T-helper 17 cell (primary cell): Measurements from ENCODE around the gene HCST. TPM values are rescaled to one million over a fixed set of nuclear protein-coding genes. Genes with fewer than 3 reads are reported as not detected.
A peak's percentile ranks its signal among the peaks of the same experiment; 100 is the strongest.
"Not testable (repeated sequence)": the region's sequence is repeated elsewhere in the genome, so short reads cannot be mapped to it uniquely, and the experiment has no call there.

ENCODE experiments used
- ATAC-seq: fragments of 150-1000 bp; cut with Tn5 transposase; 2 replicates; pipeline ENCODE4 v1.10.0; 2021; ENCODE audit warnings: mild to moderate bottlenecking, moderate library complexity
- DNase-seq, 3 donors: peaks; one replicate each; pipeline versions ENCODE4 v3.0.0 to v3.0.0-alpha.2; 2020 to 2021
- H3K9me3 ChIP-seq: one replicate; pipeline ENCODE4 v1.7.0; 2013; ENCODE audit warnings: low read length, mild to moderate bottlenecking; ENCODE audit not compliant: control insufficient read depth, poor library complexity, severe bottlenecking
- H3K27ac Mint-ChIP-seq: one replicate; pipeline ENCODE4 v1.8.0; 2022; ENCODE audit warnings: mild to moderate bottlenecking, moderate library complexity, mixed read lengths
- H3K27me3 Mint-ChIP-seq: one replicate; pipeline ENCODE4 v1.8.0; 2022; ENCODE audit warnings: mixed read lengths
- H3K36me3 Mint-ChIP-seq: one replicate; pipeline ENCODE4 v1.8.0; 2022; ENCODE audit warnings: low read depth, mixed read lengths
- H3K4me1 Mint-ChIP-seq: one replicate; pipeline ENCODE4 v1.8.0; 2022; ENCODE audit warnings: mild to moderate bottlenecking, mixed read lengths
- H3K4me3 Mint-ChIP-seq: one replicate; pipeline ENCODE4 v1.8.0; 2022; ENCODE audit warnings: mild to moderate bottlenecking, moderate library complexity, mixed read lengths
- total RNA-seq, 4 donors: library from RNA in 2 of 4; stranded (reverse) in 2 of 4; gene quantifications; one replicate each; pipeline ENCODE4 v1.2.3 and lab custom pipeline; 2022 to 2026

HCST gene
- total RNA-seq, 2 donors from 2014 or later = 63.0 to 73.7 TPM

- ATAC-seq (peak; percentile 92), DNase-seq (peak; percentile 72 to 80 (median 74))
- H3K27ac Mint-ChIP-seq = no peak overlapping the region
- H3K4me1 Mint-ChIP-seq = peaks cover 18% of the 10 kb centered on the region
- no peaks in the 10 kb centered on the region for H3K9me3 ChIP-seq
- H3K27me3 Mint-ChIP-seq = peaks cover 50% of the 10 kb centered on the region
- peak overlapping the region; percentile 80 for H3K4me3 Mint-ChIP-seq
- peaks cover 11% of the 10 kb centered on the region for H3K36me3 Mint-ChIP-seq
Observed at GRCh38 chr19:35869327-35870123, 32.8 kb upstream of the HCST start.

- H3K27me3 Mint-ChIP-seq = peaks cover 46% of the 10 kb centered on the region
- H3K4me3 Mint-ChIP-seq = peak overlapping the region; percentile 64
- not testable (repeated sequence) for DNase-seq, H3K27ac Mint-ChIP-seq, ATAC-seq, H3K9me3 ChIP-seq
- H3K36me3 Mint-ChIP-seq = peaks cover 11% of the 10 kb centered on the region
- peaks cover 18% of the 10 kb centered on the region for H3K4me1 Mint-ChIP-seq
Observed at GRCh38 chr19:35870124-35870736, 32.1 kb upstream of the HCST start.

GRCh38 chr19:35870798-35871197, 31.5 kb upstream of the HCST start:
- peaks cover 18% of the 10 kb centered on the region for H3K4me1 Mint-ChIP-seq
- H3K4me3 Mint-ChIP-seq = no peak overlapping the region
- ATAC-seq = no peak
- no peak for DNase-seq
- no peak overlapping the region for H3K27ac Mint-ChIP-seq
- peaks cover 40% of the 10 kb centered on the region for H3K27me3 Mint-ChIP-seq
- H3K36me3 Mint-ChIP-seq = peaks cover 5% of the 10 kb centered on the region
- no peaks in the 10 kb centered on the region for H3K9me3 ChIP-seq

DNA sequence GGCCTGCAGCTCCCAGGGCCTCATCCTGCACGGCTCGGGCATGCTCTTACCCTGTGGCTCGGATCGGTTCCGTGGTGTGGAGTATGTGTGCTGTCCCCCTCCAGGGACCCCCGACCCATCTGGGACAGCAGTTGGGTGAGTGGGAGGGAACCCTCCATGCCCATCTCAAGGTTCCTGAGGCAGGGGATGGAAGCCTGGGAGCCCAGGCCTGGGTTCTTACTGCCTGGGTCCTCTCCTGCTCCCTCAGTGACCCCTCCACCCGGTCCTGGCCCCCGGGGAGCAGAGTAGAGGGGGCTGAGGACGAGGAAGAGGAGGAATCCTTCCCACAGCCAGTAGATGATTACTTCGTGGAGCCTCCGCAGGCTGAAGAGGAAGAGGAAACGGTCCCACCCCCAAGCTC, 30.7 kb upstream of the HCST start:
- no peaks in the 10 kb centered on the region for H3K9me3 ChIP-seq
- no peak overlapping the region for H3K27ac Mint-ChIP-seq
- peaks cover 9% of the 10 kb centered on the region for H3K36me3 Mint-ChIP-seq
- peaks cover 23% of the 10 kb centered on the region for H3K4me1 Mint-ChIP-seq
- H3K27me3 Mint-ChIP-seq = peaks cover 40% of the 10 kb centered on the region
- H3K4me3 Mint-ChIP-seq = no peak overlapping the region
- DNase-seq (no peak), ATAC-seq (no peak)

DNA sequence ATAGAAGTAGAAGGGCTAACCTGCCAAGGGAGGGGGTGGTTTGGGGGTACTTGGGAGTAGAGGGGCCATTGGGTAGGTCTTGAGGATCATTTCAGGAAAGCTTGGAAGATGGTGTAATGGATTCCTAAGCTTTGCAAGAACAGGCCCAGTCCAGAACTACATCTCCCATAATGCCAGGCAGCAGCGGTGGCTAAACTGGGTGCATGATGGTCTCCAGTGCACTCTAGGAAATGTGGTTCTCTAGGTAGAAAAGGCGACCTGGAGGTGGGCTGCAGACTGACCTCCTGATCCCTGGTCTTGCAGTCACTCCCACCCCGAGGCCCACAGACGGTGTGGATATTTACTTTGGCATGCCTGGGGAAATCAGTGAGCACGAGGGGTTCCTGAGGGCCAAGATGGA, 30.1 kb upstream of the HCST start:
- DNase-seq (no peak), ATAC-seq (no peak)
- no peak overlapping the region for H3K27ac Mint-ChIP-seq
- no peak overlapping the region for H3K4me3 Mint-ChIP-seq
- H3K36me3 Mint-ChIP-seq = peaks cover 9% of the 10 kb centered on the region
- H3K9me3 ChIP-seq = no peaks in the 10 kb centered on the region
- peaks cover 41% of the 10 kb centered on the region for H3K27me3 Mint-ChIP-seq
- H3K4me1 Mint-ChIP-seq = peaks cover 23% of the 10 kb centered on the region

DNA sequence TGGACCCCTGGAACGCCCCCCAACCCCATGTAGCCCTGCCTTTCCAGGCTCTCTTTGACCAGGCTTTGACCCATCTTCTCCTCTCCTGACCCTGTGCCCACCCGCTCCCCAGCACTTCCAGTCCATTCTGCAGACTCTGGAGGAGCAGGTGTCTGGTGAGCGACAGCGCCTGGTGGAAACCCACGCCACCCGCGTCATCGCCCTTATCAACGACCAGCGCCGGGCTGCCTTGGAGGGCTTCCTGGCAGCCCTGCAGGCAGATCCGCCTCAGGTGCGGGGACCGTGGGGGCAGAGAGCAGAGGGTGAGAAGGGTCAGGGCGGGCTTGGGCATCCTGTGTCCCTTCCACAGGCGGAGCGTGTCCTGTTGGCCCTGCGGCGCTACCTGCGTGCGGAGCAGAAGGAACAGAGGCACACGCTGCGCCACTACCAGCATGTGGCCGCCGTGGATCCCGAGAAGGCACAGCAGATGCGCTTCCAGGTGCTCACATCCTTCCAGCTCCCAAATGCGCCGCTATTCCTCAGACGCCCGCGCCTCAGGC, 27.9 kb upstream of the HCST start:
- H3K9me3 ChIP-seq = no peaks in the 10 kb centered on the region
- no peak for DNase-seq
- Mint-ChIP-seq H3K4me3 (no peak overlapping the region), H3K36me3 (peaks cover 9% of the 10 kb centered on the region), H3K27me3 (peaks cover 44% of the 10 kb centered on the region), H3K27ac (no peak overlapping the region), H3K4me1 (peaks cover 21% of the 10 kb centered on the region)
- no peak for ATAC-seq

- DNase-seq (no peak), ATAC-seq (no peak)
- Mint-ChIP-seq H3K4me3 (no peak overlapping the region), H3K27ac (no peak overlapping the region), H3K4me1 (peaks cover 20% of the 10 kb centered on the region), H3K36me3 (peaks cover 5% of the 10 kb centered on the region), H3K27me3 (peaks cover 30% of the 10 kb centered on the region)
- H3K9me3 ChIP-seq = no peaks in the 10 kb centered on the region
Observed at GRCh38 chr19:35879068-35879467, 23.3 kb upstream of the HCST start.

DNA sequence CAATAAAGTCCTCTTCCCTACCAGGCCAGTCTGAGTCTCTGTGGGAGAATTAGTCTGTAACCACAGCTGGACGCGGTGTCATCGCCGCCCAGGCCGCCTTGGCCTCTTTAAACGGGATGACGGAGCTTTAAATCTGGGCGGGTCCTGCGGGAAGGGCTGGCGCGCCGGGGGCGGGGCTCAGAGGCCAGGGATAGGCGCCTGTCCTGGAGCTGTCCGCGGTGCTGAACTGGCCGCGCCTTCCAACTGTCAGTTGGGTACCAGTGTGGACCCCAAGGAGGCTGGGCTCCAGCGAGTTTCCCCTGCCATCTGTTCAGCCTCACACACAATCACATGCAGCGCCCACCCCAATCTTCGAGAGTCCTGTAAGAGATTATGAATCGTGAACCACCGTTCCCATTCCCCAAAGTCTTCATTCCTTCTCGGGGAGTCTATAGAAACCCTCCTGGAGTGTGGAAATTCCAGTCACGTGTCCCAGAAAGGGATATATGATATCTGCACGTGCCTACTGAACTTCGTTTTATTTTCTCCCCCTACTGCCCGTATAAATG, 22.5 kb upstream of the HCST start:
- Mint-ChIP-seq H3K27me3 (peaks cover 26% of the 10 kb centered on the region), H3K36me3 (peaks cover 5% of the 10 kb centered on the region), H3K4me1 (peaks cover 20% of the 10 kb centered on the region), H3K4me3 (no peak overlapping the region), H3K27ac (peak overlapping the region; percentile 43)
- peak; percentile 54 for ATAC-seq
- H3K9me3 ChIP-seq = no peaks in the 10 kb centered on the region
- DNase-seq = peak; percentile 56 to 70 (median 62)

GRCh38 chr19:35882114-35882832, 20.1 kb upstream of the HCST start:
- no peaks in the 10 kb centered on the region for H3K36me3 Mint-ChIP-seq
- DNase-seq (no peak), ATAC-seq (peak; percentile 57)
- no peak overlapping the region for H3K27ac Mint-ChIP-seq
- peaks cover 15% of the 10 kb centered on the region for H3K4me1 Mint-ChIP-seq
- no peak overlapping the region for H3K4me3 Mint-ChIP-seq
- peaks cover 17% of the 10 kb centered on the region for H3K27me3 Mint-ChIP-seq
- H3K9me3 ChIP-seq = no peaks in the 10 kb centered on the region

- Mint-ChIP-seq H3K27ac (peak overlapping the region; percentile 65), H3K4me3 (no peak overlapping the region)
- ATAC-seq = peak; percentile 20
Observed at GRCh38 chr19:35883882-35884281, 18.4 kb upstream of the HCST start.

GRCh38 chr19:35885225-35885738, 17.0 kb upstream of the HCST start:
- DNase-seq (no peak), ATAC-seq (no peak)
- H3K27me3 Mint-ChIP-seq = peaks cover under 1% of the 10 kb centered on the region
- peak overlapping the region; percentile 84 for H3K27ac Mint-ChIP-seq
- H3K9me3 ChIP-seq = no peaks in the 10 kb centered on the region
- H3K4me3 Mint-ChIP-seq = no peak overlapping the region
- peaks cover 11% of the 10 kb centered on the region for H3K4me1 Mint-ChIP-seq
- peaks cover 7% of the 10 kb centered on the region for H3K36me3 Mint-ChIP-seq

More at GRCh38 chr19:35883882-35884281, 18.4 kb upstream of the HCST start:
- H3K36me3 Mint-ChIP-seq = peaks cover 7% of the 10 kb centered on the region
- H3K4me1 Mint-ChIP-seq = peaks cover 18% of the 10 kb centered on the region
- peaks cover 9% of the 10 kb centered on the region for H3K27me3 Mint-ChIP-seq
- DNase-seq = no peak
- no peaks in the 10 kb centered on the region for H3K9me3 ChIP-seq

DNA sequence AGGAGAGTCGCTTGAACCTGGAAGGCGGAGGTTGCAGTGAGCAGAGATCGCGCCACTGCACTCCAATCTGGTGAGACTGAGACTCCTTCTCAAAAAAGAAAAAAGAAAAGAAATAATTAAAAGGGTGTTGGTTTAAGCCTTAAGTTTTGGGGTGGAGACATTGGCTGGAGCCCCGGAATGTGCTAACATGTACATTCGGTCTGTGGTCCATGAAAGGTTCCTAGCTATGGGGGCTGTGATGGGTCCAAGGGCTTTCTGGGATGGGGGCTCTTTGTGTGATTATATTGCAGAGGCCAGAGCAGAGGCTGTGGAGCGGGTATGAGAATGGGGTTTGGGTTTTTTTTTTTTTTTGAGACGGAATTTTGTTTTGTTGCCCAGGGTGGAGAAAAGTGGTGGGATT, 16.4 kb upstream of the HCST start:
- H3K4me3 Mint-ChIP-seq = no peak overlapping the region
- H3K9me3 ChIP-seq = no peaks in the 10 kb centered on the region
- peaks cover 7% of the 10 kb centered on the region for H3K36me3 Mint-ChIP-seq
- H3K27me3 Mint-ChIP-seq = no peaks in the 10 kb centered on the region
- DNase-seq (no peak), ATAC-seq (no peak)
- H3K4me1 Mint-ChIP-seq = peaks cover 11% of the 10 kb centered on the region
- peak overlapping the region; percentile 84 for H3K27ac Mint-ChIP-seq

- H3K4me1 Mint-ChIP-seq = peaks cover 10% of the 10 kb centered on the region
- H3K27ac Mint-ChIP-seq = peak overlapping the region; percentile 84
- H3K36me3 Mint-ChIP-seq = peaks cover 7% of the 10 kb centered on the region
- H3K27me3 Mint-ChIP-seq = no peaks in the 10 kb centered on the region
- no peak overlapping the region for H3K4me3 Mint-ChIP-seq
- no peak for DNase-seq
- ATAC-seq = no peak
- no peaks in the 10 kb centered on the region for H3K9me3 ChIP-seq
Observed at GRCh38 chr19:35887197-35887596, 15.1 kb upstream of the HCST start.
